Measurements from ENCODE around the gene MLLT3. TPM values are rescaled to one million over a fixed set of nuclear protein-coding genes. Genes with fewer than 3 reads are reported as not detected.

The MLLT3 gene
- total RNA-seq, 4 donors from 2014 or later: 4.0 to 6.4 (median 4.5) TPM

DNA sequence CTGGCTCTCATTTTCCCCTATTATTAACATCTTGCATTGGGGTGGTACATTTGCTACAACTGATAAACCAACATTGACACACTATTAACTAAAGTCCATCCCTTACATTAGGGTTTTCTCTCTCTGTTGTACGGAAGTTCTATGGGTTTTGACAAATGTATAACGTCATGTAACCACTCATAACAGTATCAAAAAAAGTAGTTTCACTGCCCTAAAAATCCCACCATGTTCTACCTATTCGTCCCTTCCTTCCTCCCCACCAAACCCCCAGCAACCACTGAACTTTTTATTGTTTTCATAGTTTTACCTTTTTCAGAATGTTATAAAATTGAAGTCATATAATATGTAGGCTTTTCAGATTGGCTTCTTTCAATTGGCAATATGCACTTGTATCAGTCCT lies 40.1 kb downstream of the MLLT3 start:
- ATAC-seq: no peak
- Histone ChIP-seq H3K4me3 (no peak overlapping the region), H3K4me1 (no peaks in the 10 kb centered on the region), H3K36me3 (no peaks in the 10 kb centered on the region), H3K27ac (no peak overlapping the region), H3K9me3 (no peaks in the 10 kb centered on the region), H3K27me3 (no peaks in the 10 kb centered on the region)
- TF ChIP-seq POLR2A (IDR thresholded peaks at IDR 0.05) (no peak), CTCF (IDR thresholded peaks at IDR 0.05 in 4 of 5, conservative IDR thresholded peaks at IDR 0.05 in 1 of 5) (no peak)
- no peak for DNase-seq
- intact Hi-C loops (cut with DNase I; ENCODE audit: low total_unique reads): no loop called here
- in situ Hi-C loops (cut with MboI; ENCODE audit: low sequenced_read_pairs in 4 of 4): no loop called here

DNA sequence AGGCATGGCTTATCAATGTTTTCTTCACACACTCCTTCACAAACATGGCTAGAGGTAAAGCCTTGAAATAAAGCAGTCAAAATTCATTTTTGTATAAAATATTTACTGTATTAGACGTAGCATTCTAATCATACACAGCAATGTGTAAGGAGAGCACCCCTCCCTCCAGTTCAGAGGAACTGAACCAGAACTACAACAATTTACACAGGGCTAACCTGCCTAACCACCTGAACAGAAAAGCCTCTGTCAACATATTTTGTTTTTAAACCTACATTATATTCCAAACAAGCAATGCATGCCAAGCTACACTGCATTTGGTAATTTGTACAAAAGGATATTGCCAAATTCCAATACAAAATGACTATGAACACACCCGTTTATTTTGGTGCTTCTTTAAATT lies 41.6 kb downstream of the MLLT3 start:
- TF ChIP-seq CTCF (IDR thresholded peaks at IDR 0.05 in 4 of 5, conservative IDR thresholded peaks at IDR 0.05 in 1 of 5): no peak
- no peak for TF ChIP-seq POLR2A (IDR thresholded peaks at IDR 0.05)
- Histone ChIP-seq H3K36me3 (no peaks in the 10 kb centered on the region), H3K4me1 (no peaks in the 10 kb centered on the region), H3K27ac (no peak overlapping the region), H3K9me3 (peaks cover 0 to 4% (median 0%) of the 10 kb centered on the region in 3 donors), H3K4me3 (no peak overlapping the region), H3K27me3 (no peaks in the 10 kb centered on the region)
- intact Hi-C loops (cut with DNase I; ENCODE audit: low total_unique reads): no loop called here
- no peak for ATAC-seq
- no peak for DNase-seq
- in situ Hi-C loops (cut with MboI; ENCODE audit: low sequenced_read_pairs in 4 of 4): no loop called here

- H3K27me3 ChIP-seq: no peaks in the 10 kb centered on the region
- no peaks in the 10 kb centered on the region for H3K36me3 ChIP-seq
- intact Hi-C loops (cut with DNase I; ENCODE audit: low total_unique reads) (no loop called here), in situ Hi-C loops (cut with MboI; ENCODE audit: low sequenced_read_pairs in 4 of 4) (no loop called here)
- H3K9me3 ChIP-seq: peaks cover 0 to 10% (median 0%) of the 10 kb centered on the region in 3 donors
- H3K4me3 ChIP-seq: no peak overlapping the region
- DNase-seq (no peak), ATAC-seq (no peak)
- no peak for TF ChIP-seq POLR2A (IDR thresholded peaks at IDR 0.05)
- no peak for TF ChIP-seq CTCF (IDR thresholded peaks at IDR 0.05 in 4 of 5, conservative IDR thresholded peaks at IDR 0.05 in 1 of 5)
- H3K27ac ChIP-seq: no peak overlapping the region
- H3K4me1 ChIP-seq: no peaks in the 10 kb centered on the region
These were observed 42.6 kb downstream of the MLLT3 start for GRCh38 chr9:20579524-20580314.

GRCh38 chr9:20573023-20573422 lies 49.3 kb downstream of the MLLT3 start:
- Histone ChIP-seq H3K4me3 (no peak overlapping the region), H3K36me3 (no peaks in the 10 kb centered on the region), H3K4me1 (peaks cover 0 to 20% of the 10 kb centered on the region in 2 donors), H3K9me3 (peaks cover 0 to 10% (median 0%) of the 10 kb centered on the region in 3 donors), H3K27ac (no peak overlapping the region), H3K27me3 (no peaks in the 10 kb centered on the region)
- ATAC-seq (no peak), DNase-seq (no peak)
- in situ Hi-C loops (cut with MboI; ENCODE audit: low sequenced_read_pairs in 4 of 4): no loop called here
- no peak for TF ChIP-seq CTCF (IDR thresholded peaks at IDR 0.05 in 4 of 5, conservative IDR thresholded peaks at IDR 0.05 in 1 of 5)
- TF ChIP-seq POLR2A (IDR thresholded peaks at IDR 0.05): no peak
- intact Hi-C loops (cut with DNase I; ENCODE audit: low total_unique reads): no loop called here
